HG03521 (cell line): Measurements from ENCODE around the gene VASN.
"Not testable (repeated sequence)": the region's sequence is repeated elsewhere in the genome, so short reads cannot be mapped to it uniquely, and the experiment has no call there.

ENCODE experiments used
- ATAC-seq: cut with Tn5 transposase; IDR thresholded peaks from one replicate; pipeline ENCODE4 v1.9.1; 2021; ENCODE audit warnings: mild to moderate bottlenecking, moderate library complexity; ENCODE audit not compliant: unreplicated experiment

VASN gene

GRCh38 chr16:4383591-4384444 is 12.2 kb downstream of the VASN start:
- no peak for ATAC-seq

GRCh38 chr16:4384509-4384942 is 12.9 kb downstream of the VASN start:
- no peak for ATAC-seq

DNA sequence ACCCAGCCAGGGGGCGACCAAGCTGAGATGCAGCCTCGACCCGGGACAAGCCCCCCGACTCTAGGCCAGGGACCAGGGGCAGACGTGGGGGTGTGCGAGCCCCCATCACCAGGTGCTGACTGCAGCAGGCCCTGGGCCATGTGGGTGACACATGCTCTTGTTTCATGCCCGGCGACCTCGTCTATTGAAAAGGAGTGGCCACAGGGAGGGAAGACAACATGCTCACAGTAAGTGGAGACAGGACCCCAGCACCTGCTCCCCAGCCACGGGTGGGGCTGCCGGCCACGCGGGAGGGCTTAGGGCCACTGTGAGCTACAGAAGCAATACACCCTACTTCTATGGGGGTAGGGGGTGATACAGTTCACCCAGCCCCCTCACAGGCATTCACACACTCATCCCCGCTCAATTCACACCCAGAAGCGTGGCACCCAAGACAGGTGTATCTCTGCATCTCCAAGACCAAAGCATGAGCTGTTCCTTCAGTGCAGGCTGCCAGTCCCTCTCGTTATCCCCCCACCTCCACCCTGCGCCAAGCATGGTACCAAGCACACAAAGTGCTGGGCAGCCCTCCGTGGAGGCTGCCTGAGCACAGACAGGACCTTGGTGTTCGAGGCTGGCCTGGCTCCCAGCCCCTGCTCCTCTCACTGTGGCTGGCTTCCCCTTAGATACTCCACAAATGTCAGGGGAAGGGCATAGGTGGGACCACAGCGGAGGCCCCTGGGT is 13.6 kb downstream of the VASN start:
- no peak for ATAC-seq

DNA sequence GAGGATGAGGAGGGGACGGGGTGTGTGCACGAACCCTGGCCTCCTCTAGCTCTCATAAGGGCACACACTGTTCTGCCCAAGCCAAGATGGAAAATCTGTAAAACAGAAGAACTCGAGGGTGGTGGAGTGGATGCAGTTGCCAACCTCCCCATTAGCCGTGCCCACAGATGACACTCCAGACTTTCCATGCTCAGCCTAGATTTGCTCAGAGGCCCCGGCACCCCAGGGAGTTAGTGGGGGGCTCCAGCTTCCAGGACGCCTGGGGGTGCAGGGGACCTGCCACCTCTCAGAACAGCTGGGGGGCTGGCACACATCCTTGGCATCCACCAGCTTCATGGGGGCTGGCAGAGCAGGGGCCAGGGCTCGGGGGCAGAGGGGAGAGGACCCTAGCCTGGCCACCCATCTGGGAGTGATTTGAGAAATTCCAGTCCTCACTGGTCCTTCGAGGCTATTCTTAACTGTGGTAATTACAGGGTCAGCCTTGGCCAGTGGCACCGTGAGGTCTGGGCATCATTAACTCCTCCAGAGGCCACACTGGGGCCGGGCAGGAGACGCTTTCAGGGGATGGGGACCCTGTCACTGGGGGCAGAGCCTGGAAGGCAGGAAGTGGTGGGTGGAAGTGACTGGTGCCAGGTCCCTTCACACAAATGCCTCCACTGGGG is 14.3 kb downstream of the VASN start:
- ATAC-seq, result no peak

- ATAC-seq, result no peak
Measured at GRCh38 chr16:4386451-4386805, 14.8 kb downstream of the VASN start.

DNA sequence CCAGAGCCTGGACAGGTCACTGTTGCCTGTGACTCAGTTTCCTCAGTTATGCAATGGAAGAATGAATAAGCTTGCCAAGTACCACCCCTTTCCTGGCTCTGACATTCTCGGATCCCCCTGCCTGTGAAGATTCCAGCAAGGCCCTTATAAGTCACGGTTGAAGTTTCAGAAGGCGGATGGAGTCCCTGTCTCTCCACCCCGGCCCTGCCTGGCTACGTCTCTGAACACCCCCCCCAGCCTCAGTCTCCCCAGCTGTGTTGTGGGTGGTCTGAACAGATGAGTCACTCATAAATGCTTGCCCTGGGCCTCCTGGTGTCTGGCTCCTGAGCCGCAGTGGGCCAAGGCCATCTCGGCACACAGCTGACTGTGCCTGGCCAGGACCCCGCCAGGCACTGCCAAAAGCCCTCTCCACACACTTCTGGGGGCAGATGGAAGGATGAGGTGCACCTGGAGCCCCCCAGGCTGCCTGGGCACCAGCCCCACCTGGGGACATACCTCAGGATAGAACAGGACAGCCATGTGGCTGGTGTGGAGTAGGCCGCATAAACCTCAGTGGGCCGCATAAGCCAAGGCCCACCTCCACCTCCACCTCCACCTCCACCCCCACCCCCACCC is 15.4 kb downstream of the VASN start:
- no peak for ATAC-seq

DNA sequence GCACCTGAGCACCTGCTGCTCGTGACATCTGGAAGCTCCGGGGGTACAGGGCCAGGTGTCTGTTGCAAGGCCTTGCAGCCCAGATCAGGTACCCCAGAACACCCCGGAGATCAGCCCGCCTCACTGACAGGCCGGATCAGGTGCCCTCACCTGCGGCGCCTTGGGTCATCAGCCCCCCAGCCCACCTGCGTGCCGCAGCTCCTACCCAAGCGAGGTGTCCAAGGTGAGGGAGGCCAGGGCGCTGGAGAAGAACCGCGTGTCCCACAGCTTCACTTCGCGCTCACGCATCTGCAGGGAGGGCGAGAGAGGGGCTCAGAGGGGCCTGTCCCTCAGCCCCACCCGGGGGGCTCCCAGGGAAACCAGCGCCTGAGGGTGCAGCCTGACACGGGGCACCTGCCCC is 16.1 kb downstream of the VASN start:
- no peak for ATAC-seq

GRCh38 chr16:4388271-4389021 is 16.8 kb downstream of the VASN start:
- ATAC-seq, result no peak

- ATAC-seq, result no peak
Measured at GRCh38 chr16:4389051-4389955, 17.7 kb downstream of the VASN start.

DNA sequence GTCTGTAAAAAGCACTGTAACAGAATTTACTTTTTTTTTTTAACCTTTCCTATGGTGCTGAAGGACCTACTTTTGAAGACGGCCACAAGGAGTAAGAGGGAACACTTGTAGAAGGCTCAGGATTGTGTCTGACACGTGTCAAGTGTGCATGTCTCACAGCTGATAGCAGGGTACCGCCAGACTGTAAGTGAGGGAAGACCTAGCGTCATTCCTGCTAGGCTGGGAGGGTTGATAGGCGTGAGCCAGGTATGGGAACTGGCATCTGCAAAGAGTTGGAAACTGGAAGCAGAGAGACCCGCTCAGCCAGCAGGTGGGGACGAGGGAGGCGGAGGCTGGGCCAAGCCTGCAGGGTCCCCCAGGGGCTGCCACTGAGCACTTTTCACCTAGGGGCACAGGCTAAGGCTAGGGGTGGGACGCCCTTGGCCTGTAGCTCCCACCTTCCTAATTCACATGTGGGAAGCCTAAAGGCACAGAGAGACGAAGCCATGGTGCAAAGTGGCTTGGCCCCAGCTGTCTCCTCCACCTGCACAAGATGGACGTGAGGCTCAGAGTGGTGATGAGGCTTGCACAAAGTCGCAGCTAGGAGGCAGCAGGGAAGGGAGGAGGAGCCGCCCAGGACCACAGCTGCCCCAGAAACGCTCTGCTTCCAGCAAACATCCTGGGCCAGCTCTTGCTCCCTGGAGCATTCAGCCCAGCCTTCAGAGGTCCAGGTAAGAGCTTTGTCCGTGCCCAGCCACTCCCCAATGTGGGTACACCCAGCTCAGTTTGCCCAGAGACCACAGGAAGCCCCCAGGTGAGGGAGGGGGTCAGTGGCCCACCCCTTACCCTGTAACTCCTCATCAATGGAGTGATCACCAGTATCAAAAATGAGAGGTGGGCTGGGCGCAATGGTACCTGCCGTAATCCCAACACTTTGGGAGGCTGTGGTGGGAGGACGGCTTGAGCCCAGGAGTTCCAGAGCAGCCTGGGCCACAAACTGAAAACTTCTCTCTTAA is 18.9 kb downstream of the VASN start:
- no peak for ATAC-seq

GRCh38 chr16:4391631-4392381 is 20.2 kb downstream of the VASN start:
- ATAC-seq, result no peak

DNA sequence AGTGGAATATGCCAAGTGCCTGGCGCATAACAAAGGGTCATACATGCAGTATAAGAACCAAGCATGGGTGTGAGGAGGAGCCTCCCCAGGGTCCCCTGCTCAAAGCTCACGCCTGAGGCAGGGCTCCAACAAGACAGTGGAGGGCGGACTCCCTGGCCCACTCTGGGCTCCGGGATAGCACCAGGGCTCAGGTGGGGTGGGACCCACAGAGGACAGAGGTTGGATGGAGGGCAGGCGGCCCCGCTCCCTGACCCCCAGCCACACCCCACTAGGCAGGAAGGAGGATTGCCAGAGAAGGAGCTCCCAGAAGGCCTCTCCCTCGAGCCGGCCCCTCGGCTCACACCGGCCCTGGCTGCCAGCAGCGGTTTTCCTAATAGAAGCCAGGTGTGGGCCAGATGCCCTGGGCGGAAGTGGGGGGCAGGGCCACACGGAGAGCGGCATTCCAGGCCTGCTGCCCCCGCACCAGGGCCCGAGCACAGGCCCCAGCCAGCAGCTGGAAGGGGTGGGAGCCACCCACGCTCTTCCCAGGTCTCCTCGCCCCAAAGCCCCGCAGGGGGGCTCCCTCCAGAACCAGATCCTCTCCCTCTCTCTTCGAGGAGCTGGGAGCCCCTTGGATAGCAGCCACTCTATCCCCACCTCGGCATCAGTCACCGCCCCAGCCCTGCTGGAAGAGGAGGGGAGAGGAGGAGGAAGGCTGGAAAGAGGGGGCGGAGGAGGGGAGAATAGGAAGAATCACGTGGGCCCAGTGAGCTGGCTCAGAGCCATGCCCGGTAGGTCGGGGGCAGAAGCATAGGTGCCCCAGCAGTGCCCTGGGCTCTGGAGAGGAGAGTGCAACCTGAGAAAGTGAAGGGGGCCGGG is 21.0 kb downstream of the VASN start:
- ATAC-seq, result no peak

DNA sequence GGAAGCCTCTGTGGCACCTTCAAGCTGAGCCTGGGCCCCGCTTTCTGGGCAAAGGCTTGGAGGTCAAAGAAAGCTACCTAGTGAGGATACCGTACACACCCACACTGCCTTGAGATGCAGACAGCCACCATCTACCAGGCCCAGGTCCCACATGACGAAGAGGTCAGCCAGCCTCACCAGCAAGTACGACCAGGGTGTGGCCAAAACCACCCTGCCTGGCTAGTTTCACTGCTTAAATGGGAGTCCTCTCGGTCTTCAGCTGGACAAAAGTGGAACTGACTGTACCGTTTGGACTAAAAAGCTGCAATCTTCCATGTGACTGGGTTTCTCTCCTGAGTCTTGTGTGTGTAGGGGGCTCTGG is 21.6 kb downstream of the VASN start:
- ATAC-seq, result no peak

DNA sequence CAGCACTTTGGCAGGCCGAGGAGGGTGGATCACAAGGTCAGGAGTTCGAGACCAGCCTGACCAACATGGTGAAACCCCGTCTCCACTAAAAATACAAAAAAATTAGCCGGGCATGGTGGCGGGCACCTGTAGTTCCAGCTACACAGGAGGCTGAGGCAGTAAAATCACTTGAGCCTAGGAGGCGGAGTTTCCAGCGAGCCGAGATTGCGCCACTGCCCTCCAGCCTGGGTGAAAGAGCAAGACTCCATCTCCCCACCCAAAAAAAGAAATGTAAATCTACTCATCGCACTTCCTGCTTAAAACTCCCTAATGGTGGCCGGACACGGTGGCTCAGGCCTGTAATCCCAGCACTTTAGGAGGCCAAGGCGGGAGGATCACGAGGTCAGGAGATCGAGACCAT is 22.2 kb downstream of the VASN start:
- ATAC-seq, result not testable (repeated sequence)

DNA sequence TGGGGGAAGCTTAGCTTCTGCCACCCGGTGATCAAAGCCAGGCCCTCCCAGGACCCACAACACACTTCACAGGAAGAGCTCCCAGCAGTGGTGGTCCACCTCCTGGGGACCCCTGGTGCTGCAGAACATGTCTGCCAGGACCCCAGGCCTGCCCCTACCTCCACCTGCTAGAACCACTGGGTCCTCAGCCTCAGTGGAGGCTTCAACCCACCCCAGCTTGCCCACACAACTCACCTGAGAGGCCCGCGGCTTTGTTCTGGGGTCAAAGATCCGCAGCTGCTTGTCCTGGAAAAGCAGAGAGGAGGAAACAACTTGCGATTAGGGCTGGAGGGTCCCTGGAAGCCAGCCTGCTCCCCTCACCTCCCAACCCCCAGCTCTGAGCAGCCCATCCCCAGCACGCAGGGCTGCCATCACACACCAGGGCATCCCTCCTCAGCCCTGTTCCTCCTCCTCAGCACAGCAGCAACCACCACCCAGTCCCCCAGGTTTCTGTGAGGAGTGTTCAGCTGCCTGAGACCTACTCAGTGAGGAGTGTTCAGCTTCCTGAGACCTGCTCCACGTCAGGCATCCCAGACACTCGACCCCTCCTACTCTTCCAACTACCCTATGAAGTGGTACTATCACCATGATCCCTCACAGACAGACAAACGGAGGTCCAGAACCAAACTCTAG is 23.5 kb downstream of the VASN start:
- ATAC-seq, result no peak

- no peak for ATAC-seq
Measured at GRCh38 chr16:4399001-4399730, 27.5 kb downstream of the VASN start.
